Breast epithelium (tissue), 3 donors: ENCODE results near the gene PYGL.

Experiments used
- CTCF ChIP-seq, 3 donors: fragments of 450-650 bp; IDR thresholded peaks; one replicate each; pipeline ENCODE4 v1.5.1; 2016 to 2017; ENCODE audit warnings: antibody characterized with exemption in 3 of 3, mild to moderate bottlenecking in 3 of 3, moderate library complexity in 3 of 3
- POLR2AphosphoS5 ChIP-seq, 3 donors: sonication (generic); formaldehyde crosslinking; IDR thresholded peaks; one replicate each; pipeline ENCODE4 v1.6.1; 2017; ENCODE audit warnings: antibody characterized with exemption in 3 of 3

GRCh38 chr14:50875359-50876070 lies 68.8 kb downstream of the PYGL start:
- no peak for TF ChIP-seq CTCF (IDR thresholded peaks at IDR 0.05)
- TF ChIP-seq POLR2AphosphoS5 (IDR thresholded peaks at IDR 0.05) = no peak
